Measurements from ENCODE around the gene PSMD1.

Gene PSMD1

GRCh38 chr2:231111987-231112386, 55.3 kb downstream of the PSMD1 start:
- no peak overlapping the region for H3K4me3 ChIP-seq (ENCODE audit: low read depth, low read length)
- in situ Hi-C loops (cut with HindIII; ENCODE audit: low sequenced_read_pairs) = no loop called here
- TF ChIP-seq, protein P1, sequence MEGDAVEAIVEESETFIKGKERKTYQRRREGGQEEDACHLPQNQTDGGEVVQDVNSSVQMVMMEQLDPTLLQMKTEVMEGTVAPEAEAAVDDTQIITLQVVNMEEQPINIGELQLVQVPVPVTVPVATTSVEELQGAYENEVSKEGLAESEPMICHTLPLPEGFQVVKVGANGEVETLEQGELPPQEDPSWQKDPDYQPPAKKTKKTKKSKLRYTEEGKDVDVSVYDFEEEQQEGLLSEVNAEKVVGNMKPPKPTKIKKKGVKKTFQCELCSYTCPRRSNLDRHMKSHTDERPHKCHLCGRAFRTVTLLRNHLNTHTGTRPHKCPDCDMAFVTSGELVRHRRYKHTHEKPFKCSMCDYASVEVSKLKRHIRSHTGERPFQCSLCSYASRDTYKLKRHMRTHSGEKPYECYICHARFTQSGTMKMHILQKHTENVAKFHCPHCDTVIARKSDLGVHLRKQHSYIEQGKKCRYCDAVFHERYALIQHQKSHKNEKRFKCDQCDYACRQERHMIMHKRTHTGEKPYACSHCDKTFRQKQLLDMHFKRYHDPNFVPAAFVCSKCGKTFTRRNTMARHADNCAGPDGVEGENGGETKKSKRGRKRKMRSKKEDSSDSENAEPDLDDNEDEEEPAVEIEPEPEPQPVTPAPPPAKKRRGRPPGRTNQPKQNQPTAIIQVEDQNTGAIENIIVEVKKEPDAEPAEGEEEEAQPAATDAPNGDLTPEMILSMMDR (IDR thresholded peaks at IDR 0.05; ENCODE audit: low read depth, low read length) = no peak
- DNase-seq (ENCODE audit: low read depth, low spot score) = peak; percentile 51

DNA sequence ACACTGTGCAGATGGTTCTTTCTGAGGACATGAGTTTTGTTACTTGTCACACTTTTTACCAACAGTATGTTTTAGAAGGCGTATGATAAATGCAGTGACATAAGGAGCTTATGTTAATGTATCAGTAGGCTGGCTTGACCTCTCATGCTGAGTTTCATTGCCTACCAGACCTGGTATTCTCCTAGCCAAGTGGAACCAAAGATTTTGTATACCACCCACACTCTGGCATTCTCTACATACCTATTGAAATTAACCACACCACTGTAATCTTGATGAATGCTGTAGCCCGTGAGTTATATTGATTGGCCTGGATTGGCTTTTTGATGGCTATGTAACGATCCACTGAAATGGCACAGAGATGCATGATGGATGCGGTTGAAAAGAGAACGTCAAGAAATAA, 56.8 kb downstream of the PSMD1 start:
- DNase-seq (ENCODE audit: low read depth, low spot score) = no peak
- no peak overlapping the region for H3K4me3 ChIP-seq (ENCODE audit: low read depth, low read length)
- TF ChIP-seq, protein P1 (IDR thresholded peaks at IDR 0.05; ENCODE audit: low read depth, low read length) = no peak
- in situ Hi-C loops (cut with HindIII; ENCODE audit: low sequenced_read_pairs) = no loop called here

DNA sequence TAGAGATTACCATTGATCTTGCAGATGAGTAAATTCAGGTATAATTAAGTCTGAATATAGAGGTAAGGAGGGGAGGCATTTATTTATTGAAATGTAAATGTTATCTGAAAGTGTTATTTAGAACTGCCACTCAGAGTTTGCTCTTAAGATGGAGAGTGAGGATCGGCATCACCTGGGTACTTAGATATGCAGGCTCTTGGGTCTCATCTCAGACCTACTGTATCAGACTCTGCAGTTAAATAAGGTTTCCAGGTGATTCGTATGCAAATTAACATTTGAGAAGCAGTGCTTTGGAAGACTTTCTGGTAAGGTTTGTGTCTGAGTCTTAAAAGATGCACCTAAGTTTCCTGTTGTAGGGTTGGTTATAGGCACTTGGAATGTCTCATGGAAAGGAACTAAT, 59.0 kb downstream of the PSMD1 start:
- DNase-seq (ENCODE audit: low read depth, low spot score) = no peak

GRCh38 chr2:231117148-231117547, 60.5 kb downstream of the PSMD1 start:
- H3K4me3 ChIP-seq (ENCODE audit: low read depth, low read length) = no peak overlapping the region
- no peak for DNase-seq (ENCODE audit: low read depth, low spot score)
- TF ChIP-seq, protein P1 (IDR thresholded peaks at IDR 0.05; ENCODE audit: low read depth, low read length) = no peak
- in situ Hi-C loops (cut with HindIII; ENCODE audit: low sequenced_read_pairs) = no loop called here

More for the DNA sequence above, 59.0 kb downstream of the PSMD1 start:
- H3K4me3 ChIP-seq (ENCODE audit: low read depth, low read length) = no peak overlapping the region
- TF ChIP-seq, protein P1 (IDR thresholded peaks at IDR 0.05; ENCODE audit: low read depth, low read length) = no peak
- in situ Hi-C loops (cut with HindIII; ENCODE audit: low sequenced_read_pairs) = no loop called here

DNA sequence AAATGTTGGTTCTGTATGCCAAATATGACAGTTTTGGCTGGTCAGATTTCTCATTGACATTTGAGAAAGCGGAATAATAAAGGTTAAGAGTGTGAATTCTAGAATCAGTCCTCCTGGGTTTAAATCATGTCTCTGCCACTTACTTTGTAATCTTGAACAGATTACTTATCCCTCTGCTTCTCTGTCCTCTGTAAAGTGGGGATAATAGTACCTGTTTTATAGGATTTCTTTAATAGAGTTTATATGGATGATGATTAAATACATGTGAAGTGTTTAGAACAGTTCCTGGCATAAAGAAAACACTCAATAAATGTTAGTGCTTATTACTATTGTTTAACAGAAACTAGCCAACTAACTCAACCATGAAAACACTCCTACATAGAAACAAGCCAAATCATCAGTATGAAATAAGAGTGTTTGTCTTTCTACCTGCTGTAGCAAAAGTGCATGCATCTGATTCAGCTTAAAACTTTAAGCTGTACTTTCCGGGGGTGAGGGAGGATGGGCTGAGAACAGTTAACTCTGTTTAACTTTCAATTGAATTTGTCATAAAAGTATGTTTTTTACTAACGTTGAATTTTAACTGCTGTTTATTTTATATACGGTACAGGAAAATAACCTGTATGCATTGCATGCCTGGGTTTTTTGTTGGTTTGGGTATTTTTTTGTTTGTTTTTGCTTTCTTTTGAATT, 61.4 kb downstream of the PSMD1 start:
- DNase-seq (ENCODE audit: low read depth, low spot score) = no peak
- TF ChIP-seq, protein P1 (IDR thresholded peaks at IDR 0.05; ENCODE audit: low read depth, low read length) = no peak
- in situ Hi-C loops (cut with HindIII; ENCODE audit: low sequenced_read_pairs) = no loop called here
- no peak overlapping the region for H3K4me3 ChIP-seq (ENCODE audit: low read depth, low read length)

DNA sequence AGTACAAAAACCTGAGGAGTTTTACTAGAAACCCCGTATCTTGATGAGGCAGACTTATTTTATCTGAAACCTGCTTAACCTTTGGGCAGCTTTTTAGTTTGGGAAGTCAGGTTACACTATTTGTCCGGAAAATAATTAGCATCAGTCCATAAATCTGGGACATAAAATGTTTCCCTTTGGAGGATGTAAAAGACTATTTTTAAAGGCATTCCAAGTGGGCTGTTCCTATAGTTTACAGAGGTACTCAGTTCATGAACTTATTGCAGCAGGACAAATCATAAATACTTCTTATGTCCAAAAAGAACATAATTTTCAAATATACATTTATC, 61.9 kb downstream of the PSMD1 start:
- no peak overlapping the region for H3K4me3 ChIP-seq (ENCODE audit: low read depth, low read length)
- no peak for DNase-seq (ENCODE audit: low read depth, low spot score)
- in situ Hi-C loops (cut with HindIII; ENCODE audit: low sequenced_read_pairs) = no loop called here
- TF ChIP-seq, protein P1 (IDR thresholded peaks at IDR 0.05; ENCODE audit: low read depth, low read length) = no peak

All from astrocyte of the spinal cord (primary cell).